SK-N-SH (cell line): ENCODE data around the gene PODXL. TPM values are rescaled to one million over a fixed set of nuclear protein-coding genes. Genes with fewer than 3 reads are reported as not detected.

Source experiments
- CTCF ChIA-PET: fragments of 300-600, 350-600 bp; formaldehyde crosslinking; extraction: SDS; loops from one replicate; lab custom pipeline; 2021; lab: Yijun Ruan, JAX
- POLR2A ChIA-PET: fragments of 350-600 bp; sonication (Branson Sonifier 250); formaldehyde crosslinking; extraction: SDS; loops from one replicate; lab custom pipeline; 2020; ENCODE audit warnings: antibody characterized with exemption, inconsistent platforms; lab: Yijun Ruan, JAX
- DNase-seq: peaks from one replicate; pipeline ENCODE4 v3.0.0; 2012
- H2AFZ ChIP-seq: fragments of 200-600 bp; sonication (generic); 2 replicates; pipeline ENCODE4 v1.8.1; 2016; ENCODE audit warnings: antibody characterized with exemption, mild to moderate bottlenecking, low read depth
- H3F3A ChIP-seq: fragments of 200-600 bp; sonication (generic); replicated peaks from 2 replicates; pipeline ENCODE3; 2016; ENCODE audit warnings: antibody characterized with exemption, mild to moderate bottlenecking; ENCODE audit not compliant: insufficient read depth
- H3K27ac ChIP-seq, 2 experiments: fragments of 200-500 bp in 1 of 2; fragments of 200-600 bp in 1 of 2; sonication (Bioruptor generic) in 1 of 2; sonication (generic), shearing (Covaris generic) in 1 of 2; 2 replicates each; pipeline versions ENCODE4 v1.5.1 to v1.6.1; 2014 to 2016; ENCODE audit warnings: low read depth in 2 of 2, inconsistent platforms in 1 of 2, low read length in 1 of 2, mild to moderate bottlenecking in 1 of 2, mixed read lengths in 1 of 2
- H3K27me3 ChIP-seq: fragments of 200-600 bp; sonication (generic), shearing (Covaris generic); 2 replicates; pipeline ENCODE4 v1.6.1; 2016; ENCODE audit warnings: mixed run types; ENCODE audit not compliant: insufficient read depth
- H3K36me3 ChIP-seq, 2 experiments: fragments of 200-500 bp in 1 of 2; fragments of 200-600 bp in 1 of 2; sonication (Bioruptor generic) in 1 of 2; sonication (generic) in 1 of 2; replicated peaks in 1 of 2; 2 replicates each; pipeline versions ENCODE3 to v1.5.1; 2014 to 2016; ENCODE audit warnings: low read length in 1 of 2, mild to moderate bottlenecking in 1 of 2; ENCODE audit not compliant: insufficient read depth in 2 of 2, control insufficient read depth in 1 of 2
- H3K4me1 ChIP-seq, 2 experiments: fragments of 200-500 bp in 1 of 2; fragments of 200-600 bp in 1 of 2; sonication (Bioruptor generic) in 1 of 2; sonication (generic), shearing (Covaris generic) in 1 of 2; 2 replicates each; pipeline versions ENCODE4 v1.5.1 to v1.6.1; 2014 to 2016; ENCODE audit warnings: low read depth in 1 of 2, low read length in 1 of 2, mixed run types in 1 of 2; ENCODE audit not compliant: insufficient read depth in 2 of 2, control insufficient read depth in 1 of 2
- H3K4me2 ChIP-seq: fragments of 200-600 bp; sonication (generic), shearing (Covaris generic); 2 replicates; pipeline ENCODE4 v1.6.1; 2017; ENCODE audit warnings: mixed run types
- H3K4me3 ChIP-seq, 2 experiments: fragments of 200-500 bp in 1 of 2; fragments of 200-600 bp in 1 of 2; sonication (Bioruptor generic) in 1 of 2; sonication (generic), shearing (Covaris generic) in 1 of 2; 2 replicates each; pipeline versions ENCODE4 v1.5.1 to v1.8.1; 2014 to 2016; ENCODE audit warnings: low read depth in 2 of 2, inconsistent platforms in 1 of 2, low read length in 1 of 2, mild to moderate bottlenecking in 1 of 2, mixed read lengths in 1 of 2, moderate library complexity in 1 of 2
- H3K79me2 ChIP-seq: fragments of 200-600 bp; sonication (generic); 2 replicates; pipeline ENCODE4 v1.8.1; 2017; ENCODE audit warnings: mild to moderate bottlenecking; ENCODE audit not compliant: insufficient read depth
- H3K9ac ChIP-seq: fragments of 200-600 bp; sonication (generic); 2 replicates; pipeline ENCODE4 v1.6.1; 2017; ENCODE audit warnings: mixed run types
- H3K9me2 ChIP-seq: fragments of 200-600 bp; sonication (generic); 2 replicates; pipeline ENCODE4 v1.6.1; 2017; ENCODE audit warnings: mixed run types
- H3K9me3 ChIP-seq: fragments of 200-600 bp; sonication (generic); 2 replicates; pipeline ENCODE4 v1.6.1; 2017; ENCODE audit warnings: mixed run types, mild to moderate bottlenecking, moderate library complexity
- H4K20me1 ChIP-seq: fragments of 200-600 bp; sonication (generic); 2 replicates; pipeline ENCODE4 v1.6.1; 2017; ENCODE audit warnings: mild to moderate bottlenecking, mixed run types; ENCODE audit not compliant: insufficient read depth
- CHD2 ChIP-seq: fragments of 150-350 bp; IDR thresholded peaks from 2 replicates; pipeline ENCODE4 v1.6.1; 2018; ENCODE audit warnings: low read length; ENCODE audit not compliant: partially characterized antibody
- CTCF ChIP-seq: fragments of 200-600 bp; sonication (generic); IDR thresholded peaks from 2 replicates; pipeline ENCODE4 v1.6.1; 2017; ENCODE audit warnings: antibody characterized with exemption, mild to moderate bottlenecking, moderate library complexity
- EZH2phosphoT487 ChIP-seq: fragments of 200-600 bp; sonication (generic); IDR thresholded peaks from 2 replicates; pipeline ENCODE4 v1.6.1; 2017; ENCODE audit warnings: low read depth, mixed run types, mild to moderate bottlenecking, antibody characterized with exemption, moderate library complexity, borderline replicate concordance
- MAX ChIP-seq: IDR thresholded peaks from 2 replicates; pipeline ENCODE4 v1.4.0; 2012; ENCODE audit warnings: low read depth
- MXI1 ChIP-seq: IDR thresholded peaks from 2 replicates; pipeline ENCODE4 v1.6.1; 2012; ENCODE audit warnings: mild to moderate bottlenecking, low read depth, low read length, improper control_type of control experiment
- NFIC ChIP-seq: IDR thresholded peaks from 2 replicates; pipeline ENCODE4 v1.4.0; 2012; ENCODE audit warnings: borderline replicate concordance
- PBX3 ChIP-seq: IDR thresholded peaks from 2 replicates; pipeline ENCODE4; 2012
- RAD21 ChIP-seq: IDR thresholded peaks from 2 replicates; pipeline ENCODE4 v1.6.1; 2012; ENCODE audit warnings: mild to moderate bottlenecking, low read length
- REST ChIP-seq: IDR thresholded peaks from 2 replicates; pipeline ENCODE4 v1.6.1; 2012; ENCODE audit warnings: mild to moderate bottlenecking, low read depth, low read length, moderate library complexity
- SIN3A ChIP-seq: IDR thresholded peaks from 2 replicates; pipeline ENCODE4 v1.6.1; 2012; ENCODE audit warnings: low read depth, mild to moderate bottlenecking, low read length, moderate library complexity, borderline replicate concordance
- SMC3 ChIP-seq: IDR thresholded peaks from 2 replicates; pipeline ENCODE4 v1.6.1; 2012; ENCODE audit warnings: low read depth, low read length, improper control_type of control experiment
- TCF12 ChIP-seq: IDR thresholded peaks from 2 replicates; pipeline ENCODE4 v1.4.0; 2012
- USF2 ChIP-seq: fragments of 150-350 bp; IDR thresholded peaks from 2 replicates; pipeline ENCODE4 v1.6.1; 2017; ENCODE audit warnings: antibody characterized with exemption, low read length, low read depth, borderline replicate concordance
- YY1 ChIP-seq: IDR thresholded peaks from 2 replicates; pipeline ENCODE4 v1.4.0; 2012; ENCODE audit warnings: low read depth, mild to moderate bottlenecking
- WGBS: methylation state at CpG from one replicate; pipeline ENCODE4 v1.1.6; 2017; ENCODE audit warnings: low lambda C conversion rate; 5-methylcytosine and 5-hydroxymethylcytosine counted together
- polyA plus RNA-seq, 3 experiments: library from polyadenylated mRNA; depleted of rRNA; stranded (reverse); fragments of >200 nt; gene quantifications; 2 replicates each; pipeline ENCODE4 v1.2.3, GENCODE V29; 2012

PODXL gene
- polyA plus RNA-seq, 1 of the 3 experiments (the other 2 are of a cell fraction): 76.1 TPM

GRCh38 chr7:131544449-131545301, 11.8 kb downstream of the PODXL start:
- peaks cover 21 to 27% of the 10 kb centered on the region in 2 experiments for H3K4me1 ChIP-seq
- peak overlapping the region; percentile 1; the same call in 1 of the 2 replicates for H3K4me2 ChIP-seq
- WGBS: 69% methylated on average over 7 of the region's 16 CpGs
- H3K9ac ChIP-seq: no peak overlapping the region
- peak overlapping the region; percentile 3 to 66 for H3K27ac ChIP-seq
- DNase-seq: peak; percentile 84
- no peaks in the 10 kb centered on the region for H3K27me3 ChIP-seq
- H3K9me2 ChIP-seq: no peaks in the 10 kb centered on the region
- peaks cover 99% of the 10 kb centered on the region for H4K20me1 ChIP-seq
- CTCF ChIA-PET: interaction anchor here (0.5 to 15.1 kb wide), 32 partner anchors 8 to 648 kb away, joined by 3 to 160 read pairs (median 4); partner anchors contain the start of gene PODXL
- TF ChIP-seq SMC3 (peak; percentile 91), CTCF (peak; percentile 63), USF2 (no peak), YY1 (peak; percentile 45; the same call in 1 of the 2 replicates), PBX3 (peak; percentile 44; the same call in 1 of the 2 replicates), RAD21 (peak; percentile 89), NFIC (no peak), SIN3A (0 out of 2 replicates have a peak, but pooled peaks have one; percentile 39), CHD2 (no peak), EZH2phosphoT487 (no peak), MAX (no peak), REST (no peak), MXI1 (peak; percentile 57), TCF12 (peak; percentile 34; the same call in 1 of the 2 replicates)
- POLR2A ChIA-PET: no interaction called here
- no peak overlapping the region for H3K4me3 ChIP-seq
- H3K36me3 ChIP-seq: peaks cover 0 to 7% of the 10 kb centered on the region in 2 experiments
- peaks cover 100% of the 10 kb centered on the region for H3K79me2 ChIP-seq
- no peaks in the 10 kb centered on the region for H3K9me3 ChIP-seq
- H3F3A ChIP-seq: peaks cover 44% of the 10 kb centered on the region
- H2AFZ ChIP-seq: no peak overlapping the region
